ENCODE data around the gene ARL15.

The ARL15 gene

GRCh38 chr5:54136516-54137440, 173.6 kb downstream of the ARL15 start:
- Histone ChIP-seq H2AFZ (no peak overlapping the region), H3K9me3 (ENCODE audit: control insufficient read depth, low read length) (no peaks in the 10 kb centered on the region), H3K79me2 (no peaks in the 10 kb centered on the region), H3K27me3 (ENCODE audit: control insufficient read depth, insufficient read depth, low read length) (no peaks in the 10 kb centered on the region), H3K4me2 (ENCODE audit: low read length) (no peak overlapping the region), H3K36me3 (ENCODE audit: control insufficient read depth, insufficient read depth, low read length) (no peaks in the 10 kb centered on the region), H3K4me1 (no peaks in the 10 kb centered on the region), H3K9ac (no peak overlapping the region), H3K27ac (no peak overlapping the region), H3K4me3 (ENCODE audit: low read depth, low read length) (no peak overlapping the region)
- no peak for TF ChIP-seq CTCF (IDR thresholded peaks at IDR 0.05)

- no peak overlapping the region for H3K4me2 ChIP-seq (ENCODE audit: low read length)
- no peak overlapping the region for H3K4me3 ChIP-seq (ENCODE audit: low read depth, low read length)
- H3K36me3 ChIP-seq (ENCODE audit: control insufficient read depth, insufficient read depth, low read length) = no peaks in the 10 kb centered on the region
- no peaks in the 10 kb centered on the region for H3K27me3 ChIP-seq (ENCODE audit: control insufficient read depth, insufficient read depth, low read length)
- no peaks in the 10 kb centered on the region for H3K9me3 ChIP-seq (ENCODE audit: control insufficient read depth, low read length)
- no peaks in the 10 kb centered on the region for H3K4me1 ChIP-seq
- H2AFZ ChIP-seq = no peak overlapping the region
- no peak overlapping the region for H3K27ac ChIP-seq
- H3K9ac ChIP-seq = no peak overlapping the region
- H3K79me2 ChIP-seq = no peaks in the 10 kb centered on the region
- TF ChIP-seq CTCF (IDR thresholded peaks at IDR 0.05) = no peak
Observed at GRCh38 chr5:54135042-54135441, 175.3 kb downstream of the ARL15 start.

GRCh38 chr5:54133917-54134316, 176.5 kb downstream of the ARL15 start:
- H3K79me2 ChIP-seq = no peaks in the 10 kb centered on the region
- H2AFZ ChIP-seq = no peak overlapping the region
- no peaks in the 10 kb centered on the region for H3K36me3 ChIP-seq (ENCODE audit: control insufficient read depth, insufficient read depth, low read length)
- H3K27ac ChIP-seq = no peak overlapping the region
- H3K27me3 ChIP-seq (ENCODE audit: control insufficient read depth, insufficient read depth, low read length) = no peaks in the 10 kb centered on the region
- H3K9me3 ChIP-seq (ENCODE audit: control insufficient read depth, low read length) = no peaks in the 10 kb centered on the region
- no peak overlapping the region for H3K4me2 ChIP-seq (ENCODE audit: low read length)
- TF ChIP-seq CTCF (IDR thresholded peaks at IDR 0.05) = no peak
- H3K4me1 ChIP-seq = no peaks in the 10 kb centered on the region
- no peak overlapping the region for H3K9ac ChIP-seq
- no peak overlapping the region for H3K4me3 ChIP-seq (ENCODE audit: low read depth, low read length)

- no peak overlapping the region for H2AFZ ChIP-seq
- no peak overlapping the region for H3K4me3 ChIP-seq (ENCODE audit: low read depth, low read length)
- H3K9me3 ChIP-seq (ENCODE audit: control insufficient read depth, low read length) = no peaks in the 10 kb centered on the region
- H3K36me3 ChIP-seq (ENCODE audit: control insufficient read depth, insufficient read depth, low read length) = no peaks in the 10 kb centered on the region
- TF ChIP-seq CTCF (IDR thresholded peaks at IDR 0.05) = no peak
- H3K9ac ChIP-seq = no peak overlapping the region
- no peaks in the 10 kb centered on the region for H3K79me2 ChIP-seq
- no peaks in the 10 kb centered on the region for H3K4me1 ChIP-seq
- no peaks in the 10 kb centered on the region for H3K27me3 ChIP-seq (ENCODE audit: control insufficient read depth, insufficient read depth, low read length)
- no peak overlapping the region for H3K27ac ChIP-seq
- H3K4me2 ChIP-seq (ENCODE audit: low read length) = no peak overlapping the region
Observed at GRCh38 chr5:54120473-54120872, 189.9 kb downstream of the ARL15 start.

GRCh38 chr5:54117957-54118356, 192.4 kb downstream of the ARL15 start:
- H3K36me3 ChIP-seq (ENCODE audit: control insufficient read depth, insufficient read depth, low read length) = no peaks in the 10 kb centered on the region
- H3K79me2 ChIP-seq = no peaks in the 10 kb centered on the region
- H2AFZ ChIP-seq = no peak overlapping the region
- no peaks in the 10 kb centered on the region for H3K4me1 ChIP-seq
- no peak overlapping the region for H3K4me3 ChIP-seq (ENCODE audit: low read depth, low read length)
- no peak overlapping the region for H3K27ac ChIP-seq
- no peaks in the 10 kb centered on the region for H3K27me3 ChIP-seq (ENCODE audit: control insufficient read depth, insufficient read depth, low read length)
- TF ChIP-seq CTCF (IDR thresholded peaks at IDR 0.05) = no peak
- no peak overlapping the region for H3K9ac ChIP-seq
- H3K4me2 ChIP-seq (ENCODE audit: low read length) = no peak overlapping the region
- no peaks in the 10 kb centered on the region for H3K9me3 ChIP-seq (ENCODE audit: control insufficient read depth, low read length)

Measured in parathyroid adenoma (tissue), 2 donors.